OCI-LY1 (cell line): ENCODE measurements around the gene CYTL1.
"Not testable (repeated sequence)": the region's sequence is repeated elsewhere in the genome, so short reads cannot be mapped to it uniquely, and the experiment has no call there.

Source experiments
- H2AFZ ChIP-seq: fragments of 200-600 bp; sonication (generic), shearing (Covaris generic); 2 replicates; pipeline ENCODE4 v1.6.0; 2014; ENCODE audit warnings: antibody characterized with exemption, mild to moderate bottlenecking, low read length
- H3F3A ChIP-seq: fragments of 200-600 bp; sonication (generic), shearing (Covaris generic); 2 replicates; pipeline ENCODE4 v1.6.0; 2014; ENCODE audit warnings: mild to moderate bottlenecking, antibody characterized with exemption, low read length, moderate library complexity; ENCODE audit not compliant: insufficient read depth
- H3K27ac ChIP-seq: fragments of 200-600 bp; sonication (generic); 2 replicates; pipeline ENCODE4 v1.5.1; 2014; ENCODE audit warnings: low read length, mixed run types, mild to moderate bottlenecking, low read depth; ENCODE audit not compliant: poor library complexity, severe bottlenecking
- H3K27me3 ChIP-seq: fragments of 200-600 bp; sonication (generic); 2 replicates; pipeline ENCODE4 v1.6.0; 2014; ENCODE audit warnings: antibody characterized with exemption, mild to moderate bottlenecking, low read length, moderate library complexity; ENCODE audit not compliant: insufficient read depth
- H3K36me3 ChIP-seq: fragments of 200-600 bp; sonication (generic); 2 replicates; pipeline ENCODE4 v1.6.1; 2014; ENCODE audit warnings: mild to moderate bottlenecking, antibody characterized with exemption, low read length, moderate library complexity, mixed read lengths; ENCODE audit not compliant: insufficient read depth
- H3K4me1 ChIP-seq: fragments of 200-600 bp; sonication (generic); 2 replicates; pipeline ENCODE4 v1.5.1; 2014; ENCODE audit warnings: mild to moderate bottlenecking, low read length, moderate library complexity; ENCODE audit not compliant: insufficient read depth, severe bottlenecking
- H3K4me2 ChIP-seq: fragments of 200-600 bp; sonication (generic), shearing (Covaris generic); 2 replicates; pipeline ENCODE4 v1.6.1; 2014; ENCODE audit warnings: low read length
- H3K4me3 ChIP-seq: fragments of 200-600 bp; sonication (generic); 2 replicates; pipeline ENCODE4 v1.5.1; 2014; ENCODE audit warnings: low read length, low read depth, mild to moderate bottlenecking, mixed read lengths; ENCODE audit not compliant: poor library complexity, severe bottlenecking
- H3K79me2 ChIP-seq: fragments of 200-600 bp; shearing (Covaris generic); 2 replicates; pipeline ENCODE4 v1.6.1; 2016; ENCODE audit warnings: mixed run types, low read length, mixed read lengths; ENCODE audit not compliant: insufficient read depth
- H3K9ac ChIP-seq: fragments of 200-600 bp; sonication (generic), shearing (Covaris generic); 2 replicates; pipeline ENCODE4 v1.6.1; 2014; ENCODE audit warnings: mild to moderate bottlenecking, low read length, mixed read lengths
- H3K9me2 ChIP-seq: fragments of 200-600 bp; sonication (generic), shearing (Covaris generic); 2 replicates; pipeline ENCODE4 v1.6.1; 2014; ENCODE audit warnings: low read depth, mild to moderate bottlenecking, low read length, mixed read lengths
- H3K9me3 ChIP-seq: fragments of 200-600 bp; shearing (Covaris generic); 2 replicates; pipeline ENCODE4 v1.6.1; 2014; ENCODE audit warnings: low read length, mixed read lengths
- H4K20me1 ChIP-seq: fragments of 200-600 bp; sonication (generic), shearing (Covaris generic); 2 replicates; pipeline ENCODE4 v1.6.0; 2016; ENCODE audit warnings: mild to moderate bottlenecking, low read length; ENCODE audit not compliant: insufficient read depth
- EZH2 ChIP-seq: fragments of 200-600 bp; sonication (generic), shearing (Covaris generic); IDR thresholded peaks from 2 replicates; pipeline ENCODE4 v1.8.0; 2017; ENCODE audit warnings: borderline replicate concordance, mixed run types, mild to moderate bottlenecking, antibody characterized with exemption, low read length, moderate library complexity, mixed read lengths
- TF ChIP-seq, protein P1 (sequence below): fragments of 200-600 bp; sonication (generic), shearing (Covaris generic); IDR thresholded peaks from 2 replicates; pipeline ENCODE4 v1.5.1; 2017; ENCODE audit warnings: mild to moderate bottlenecking, antibody characterized with exemption, low read length, moderate library complexity, mixed read lengths

Gene CYTL1

DNA sequence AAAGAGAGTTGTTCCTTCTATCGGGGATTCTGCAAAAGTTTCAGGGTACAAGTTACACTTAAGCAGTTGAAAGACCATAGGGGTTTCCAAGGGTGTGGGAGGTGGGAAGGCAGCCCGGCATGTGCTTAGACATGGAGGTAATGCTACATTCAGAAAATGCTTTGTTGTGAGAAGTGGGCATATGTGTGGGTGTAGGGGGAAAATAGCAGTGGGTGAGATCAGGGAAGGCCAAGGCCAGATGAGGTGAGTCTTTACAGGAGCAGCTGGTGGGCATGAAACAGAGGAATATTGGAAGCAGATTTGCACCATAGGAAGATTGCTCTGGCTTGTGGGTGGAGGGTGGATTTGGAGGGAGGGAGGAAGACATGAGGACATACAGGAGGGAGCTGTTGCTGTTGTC lies 8.3 kb downstream of the CYTL1 start:
- no peaks in the 10 kb centered on the region for H3K9me3 ChIP-seq
- no peak overlapping the region for H3K27ac ChIP-seq
- no peaks in the 10 kb centered on the region for H3K4me1 ChIP-seq
- H3K36me3 ChIP-seq, result no peaks in the 10 kb centered on the region
- no peak overlapping the region for H3K4me3 ChIP-seq
- H3K9me2 ChIP-seq, result no peaks in the 10 kb centered on the region
- no peak overlapping the region for H3K4me2 ChIP-seq
- H3K27me3 ChIP-seq, result no peaks in the 10 kb centered on the region
- H3K79me2 ChIP-seq, result no peaks in the 10 kb centered on the region
- H3F3A ChIP-seq, result no peaks in the 10 kb centered on the region
- no peaks in the 10 kb centered on the region for H4K20me1 ChIP-seq
- TF ChIP-seq, protein P1, sequence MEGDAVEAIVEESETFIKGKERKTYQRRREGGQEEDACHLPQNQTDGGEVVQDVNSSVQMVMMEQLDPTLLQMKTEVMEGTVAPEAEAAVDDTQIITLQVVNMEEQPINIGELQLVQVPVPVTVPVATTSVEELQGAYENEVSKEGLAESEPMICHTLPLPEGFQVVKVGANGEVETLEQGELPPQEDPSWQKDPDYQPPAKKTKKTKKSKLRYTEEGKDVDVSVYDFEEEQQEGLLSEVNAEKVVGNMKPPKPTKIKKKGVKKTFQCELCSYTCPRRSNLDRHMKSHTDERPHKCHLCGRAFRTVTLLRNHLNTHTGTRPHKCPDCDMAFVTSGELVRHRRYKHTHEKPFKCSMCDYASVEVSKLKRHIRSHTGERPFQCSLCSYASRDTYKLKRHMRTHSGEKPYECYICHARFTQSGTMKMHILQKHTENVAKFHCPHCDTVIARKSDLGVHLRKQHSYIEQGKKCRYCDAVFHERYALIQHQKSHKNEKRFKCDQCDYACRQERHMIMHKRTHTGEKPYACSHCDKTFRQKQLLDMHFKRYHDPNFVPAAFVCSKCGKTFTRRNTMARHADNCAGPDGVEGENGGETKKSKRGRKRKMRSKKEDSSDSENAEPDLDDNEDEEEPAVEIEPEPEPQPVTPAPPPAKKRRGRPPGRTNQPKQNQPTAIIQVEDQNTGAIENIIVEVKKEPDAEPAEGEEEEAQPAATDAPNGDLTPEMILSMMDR, result no peak
- TF ChIP-seq EZH2, result no peak
- H2AFZ ChIP-seq, result no peak overlapping the region
- H3K9ac ChIP-seq, result no peak overlapping the region

- Histone ChIP-seq H3K36me3 (no peaks in the 10 kb centered on the region), H4K20me1 (no peaks in the 10 kb centered on the region), H3K4me3 (no peak overlapping the region), H3F3A (no peaks in the 10 kb centered on the region), H3K27me3 (no peaks in the 10 kb centered on the region), H3K9me2 (no peaks in the 10 kb centered on the region), H3K4me2 (no peak overlapping the region), H3K9me3 (no peaks in the 10 kb centered on the region), H3K27ac (no peak overlapping the region), H3K79me2 (no peaks in the 10 kb centered on the region), H3K4me1 (no peaks in the 10 kb centered on the region), H2AFZ (no peak overlapping the region), H3K9ac (no peak overlapping the region)
- TF ChIP-seq, protein P1, result no peak
- no peak for TF ChIP-seq EZH2
Observed at GRCh38 chr4:5009796-5010195, 9.5 kb downstream of the CYTL1 start.

DNA sequence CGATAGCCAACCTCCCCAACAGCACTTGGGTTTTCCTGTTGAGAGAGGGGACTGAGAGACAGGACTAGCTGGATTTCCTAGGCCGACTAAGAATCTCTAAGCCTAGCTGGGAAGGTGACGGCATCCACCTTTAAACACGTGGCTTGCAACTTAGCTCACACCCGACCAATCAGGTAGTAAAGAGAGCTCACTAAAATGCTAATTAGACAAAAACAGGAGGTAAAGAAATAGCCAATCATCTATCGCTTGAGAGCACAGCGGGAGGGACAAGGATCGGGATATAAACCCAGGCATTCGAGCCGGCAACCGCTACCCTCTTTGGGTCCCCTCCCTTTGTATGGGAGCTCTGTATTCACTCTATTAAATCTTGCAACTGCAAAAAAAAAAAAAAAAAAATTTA lies 12.3 kb downstream of the CYTL1 start:
- H3K4me1 ChIP-seq, H3K36me3 ChIP-seq, H3K27ac ChIP-seq, H3K4me3 ChIP-seq, H2AFZ ChIP-seq, H3K9me2 ChIP-seq, H3K9me3 ChIP-seq, H3K79me2 ChIP-seq, H4K20me1 ChIP-seq, H3K9ac ChIP-seq, H3F3A ChIP-seq, H3K4me2 ChIP-seq, H3K27me3 ChIP-seq: not testable (repeated sequence)

GRCh38 chr4:5004496-5004895 lies 14.8 kb downstream of the CYTL1 start:
- Histone ChIP-seq H3K4me3 (no peak overlapping the region), H3K36me3 (no peaks in the 10 kb centered on the region), H3K27ac (no peak overlapping the region), H3K79me2 (no peaks in the 10 kb centered on the region), H3K9ac (no peak overlapping the region), H4K20me1 (no peaks in the 10 kb centered on the region), H3K4me1 (no peaks in the 10 kb centered on the region), H3K9me3 (no peaks in the 10 kb centered on the region), H3F3A (no peaks in the 10 kb centered on the region), H3K4me2 (no peak overlapping the region), H3K9me2 (no peaks in the 10 kb centered on the region), H3K27me3 (no peaks in the 10 kb centered on the region), H2AFZ (no peak overlapping the region)
- TF ChIP-seq EZH2, result no peak
- TF ChIP-seq, protein P1, result no peak
